NCI-H510A treated with DMSO at 0.1 percent for 48 hours (cell line): ENCODE results near the gene PALM2AKAP2.

ENCODE experiments used
- DNase-seq: peaks from one replicate; lab custom pipeline; 2025; lab: John Stamatoyannopoulos, UW

The PALM2AKAP2 gene

GRCh38 chr9:109779711-109780452 lies at the start of gene PALM2AKAP2:
TSS of gene PALM2AKAP2 (plus strand) at chr9:109780198. CDS start at chr9:109780489, 291 bp downstream.
- peak; percentile 51 for DNase-seq

GRCh38 chr9:109730228-109730627 lies 49.8 kb upstream of the PALM2AKAP2 start:
- DNase-seq = no peak

GRCh38 chr9:109733690-109734089 lies 46.3 kb upstream of the PALM2AKAP2 start:
- no peak for DNase-seq

- no peak for DNase-seq
Measured at GRCh38 chr9:109734814-109735213, 45.2 kb upstream of the PALM2AKAP2 start.

- DNase-seq = no peak
Measured at GRCh38 chr9:109735801-109736200, 44.2 kb upstream of the PALM2AKAP2 start.

- no peak for DNase-seq
Measured at GRCh38 chr9:109737295-109737694, 42.7 kb upstream of the PALM2AKAP2 start.

- no peak for DNase-seq
Measured at GRCh38 chr9:109739760-109740159, 40.2 kb upstream of the PALM2AKAP2 start.

GRCh38 chr9:109742776-109743348 lies 37.1 kb upstream of the PALM2AKAP2 start:
- DNase-seq = no peak

GRCh38 chr9:109743696-109744095 lies 36.3 kb upstream of the PALM2AKAP2 start:
- DNase-seq = no peak

- DNase-seq = peak; percentile 8
Measured at GRCh38 chr9:109745335-109746283, 34.4 kb upstream of the PALM2AKAP2 start.

- DNase-seq = peak; percentile 34
Measured at GRCh38 chr9:109751253-109751652, 28.7 kb upstream of the PALM2AKAP2 start.

GRCh38 chr9:109753308-109753707 lies 26.7 kb upstream of the PALM2AKAP2 start:
- DNase-seq = no peak

- no peak for DNase-seq
Measured at GRCh38 chr9:109755040-109755439, 25.0 kb upstream of the PALM2AKAP2 start.

- no peak for DNase-seq
Measured at GRCh38 chr9:109759589-109759988, 20.4 kb upstream of the PALM2AKAP2 start.

- DNase-seq = no peak
Measured at GRCh38 chr9:109765278-109765677, 14.7 kb upstream of the PALM2AKAP2 start.

GRCh38 chr9:109765830-109766229 lies 14.2 kb upstream of the PALM2AKAP2 start:
- no peak for DNase-seq

GRCh38 chr9:109766351-109766750 lies 13.6 kb upstream of the PALM2AKAP2 start:
- DNase-seq = no peak

GRCh38 chr9:109767404-109767803 lies 12.6 kb upstream of the PALM2AKAP2 start:
- DNase-seq = no peak

GRCh38 chr9:109767814-109768213 lies 12.2 kb upstream of the PALM2AKAP2 start:
- DNase-seq = no peak

- no peak for DNase-seq
Measured at GRCh38 chr9:109769250-109769649, 10.7 kb upstream of the PALM2AKAP2 start.

- DNase-seq = no peak
Measured at GRCh38 chr9:109770101-109770500, 9.9 kb upstream of the PALM2AKAP2 start.

GRCh38 chr9:109771087-109771486 lies 8.9 kb upstream of the PALM2AKAP2 start:
- DNase-seq = no peak
